Measurements from ENCODE around the gene FAM193A.

DNA sequence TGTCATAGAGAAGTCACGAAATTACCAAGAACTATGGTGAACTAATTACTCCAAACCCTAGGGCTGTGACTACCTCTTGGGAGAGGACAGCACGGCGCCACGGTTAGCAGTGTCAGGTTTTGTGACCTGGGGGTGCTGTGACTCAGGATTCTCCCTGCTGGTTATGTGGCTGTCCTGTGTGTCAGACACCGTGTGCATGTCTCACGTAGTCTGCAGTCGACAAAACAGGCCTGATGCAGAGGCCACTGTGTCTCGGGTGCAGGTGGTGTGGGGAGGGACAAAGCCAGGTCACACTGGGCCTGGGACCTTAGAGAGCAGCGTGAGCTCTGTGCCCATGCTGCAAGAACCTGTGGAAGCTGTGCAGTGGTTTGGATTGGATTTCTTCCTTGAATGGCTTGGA is 185.6 kb downstream of the FAM193A start:
- TF ChIP-seq, protein P1, sequence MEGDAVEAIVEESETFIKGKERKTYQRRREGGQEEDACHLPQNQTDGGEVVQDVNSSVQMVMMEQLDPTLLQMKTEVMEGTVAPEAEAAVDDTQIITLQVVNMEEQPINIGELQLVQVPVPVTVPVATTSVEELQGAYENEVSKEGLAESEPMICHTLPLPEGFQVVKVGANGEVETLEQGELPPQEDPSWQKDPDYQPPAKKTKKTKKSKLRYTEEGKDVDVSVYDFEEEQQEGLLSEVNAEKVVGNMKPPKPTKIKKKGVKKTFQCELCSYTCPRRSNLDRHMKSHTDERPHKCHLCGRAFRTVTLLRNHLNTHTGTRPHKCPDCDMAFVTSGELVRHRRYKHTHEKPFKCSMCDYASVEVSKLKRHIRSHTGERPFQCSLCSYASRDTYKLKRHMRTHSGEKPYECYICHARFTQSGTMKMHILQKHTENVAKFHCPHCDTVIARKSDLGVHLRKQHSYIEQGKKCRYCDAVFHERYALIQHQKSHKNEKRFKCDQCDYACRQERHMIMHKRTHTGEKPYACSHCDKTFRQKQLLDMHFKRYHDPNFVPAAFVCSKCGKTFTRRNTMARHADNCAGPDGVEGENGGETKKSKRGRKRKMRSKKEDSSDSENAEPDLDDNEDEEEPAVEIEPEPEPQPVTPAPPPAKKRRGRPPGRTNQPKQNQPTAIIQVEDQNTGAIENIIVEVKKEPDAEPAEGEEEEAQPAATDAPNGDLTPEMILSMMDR (IDR thresholded peaks at IDR 0.05), result no peak
- TF ChIP-seq POLR2A (IDR thresholded peaks at IDR 0.05), result no peak
- TF ChIP-seq EP300 (IDR thresholded peaks at IDR 0.05; ENCODE audit: low read depth), result no peak

Data from transverse colon (tissue), 3 donors.